ENCODE results near the gene TBC1D22A.

The TBC1D22A gene

GRCh38 chr22:46835288-46835687 lies 72.8 kb downstream of the TBC1D22A start:
- no peak for DNase-seq (ENCODE audit: low read depth, low spot score)

GRCh38 chr22:46835693-46836092 lies 73.2 kb downstream of the TBC1D22A start:
- DNase-seq (ENCODE audit: low read depth, low spot score) = no peak

GRCh38 chr22:46841522-46841921 lies 79.1 kb downstream of the TBC1D22A start:
- DNase-seq (ENCODE audit: low read depth, low spot score) = no peak

GRCh38 chr22:46842606-46843005 lies 80.2 kb downstream of the TBC1D22A start:
- no peak for DNase-seq (ENCODE audit: low read depth, low spot score)

- DNase-seq (ENCODE audit: low read depth, low spot score) = no peak
These were observed 81.4 kb downstream of the TBC1D22A start for GRCh38 chr22:46843821-46844255.

- DNase-seq (ENCODE audit: low read depth, low spot score) = no peak
These were observed 82.3 kb downstream of the TBC1D22A start for GRCh38 chr22:46844606-46845210.

- DNase-seq (ENCODE audit: low read depth, low spot score) = no peak
These were observed 83.1 kb downstream of the TBC1D22A start for GRCh38 chr22:46845296-46846149.

- no peak for DNase-seq (ENCODE audit: low read depth, low spot score)
These were observed 83.8 kb downstream of the TBC1D22A start for GRCh38 chr22:46846150-46846831.

GRCh38 chr22:46846832-46847355 lies 84.4 kb downstream of the TBC1D22A start:
- DNase-seq (ENCODE audit: low read depth, low spot score) = no peak

GRCh38 chr22:46848197-46848596 lies 85.7 kb downstream of the TBC1D22A start:
- no peak for DNase-seq (ENCODE audit: low read depth, low spot score)

GRCh38 chr22:46849101-46849500 lies 86.7 kb downstream of the TBC1D22A start:
- DNase-seq (ENCODE audit: low read depth, low spot score) = no peak

GRCh38 chr22:46849951-46850350 lies 87.5 kb downstream of the TBC1D22A start:
- no peak for DNase-seq (ENCODE audit: low read depth, low spot score)

- no peak for DNase-seq (ENCODE audit: low read depth, low spot score)
These were observed 88.9 kb downstream of the TBC1D22A start for GRCh38 chr22:46851311-46851710.

GRCh38 chr22:46851941-46852340 lies 89.5 kb downstream of the TBC1D22A start:
- no peak for DNase-seq (ENCODE audit: low read depth, low spot score)

- DNase-seq (ENCODE audit: low read depth, low spot score) = no peak
These were observed 90.3 kb downstream of the TBC1D22A start for GRCh38 chr22:46852771-46853170.

- no peak for DNase-seq (ENCODE audit: low read depth, low spot score)
These were observed 90.7 kb downstream of the TBC1D22A start for GRCh38 chr22:46853191-46853590.

GRCh38 chr22:46854125-46854870 lies 91.8 kb downstream of the TBC1D22A start:
- no peak for DNase-seq (ENCODE audit: low read depth, low spot score)

GRCh38 chr22:46855681-46856080 lies 93.2 kb downstream of the TBC1D22A start:
- no peak for DNase-seq (ENCODE audit: low read depth, low spot score)

- DNase-seq (ENCODE audit: low read depth, low spot score) = no peak
These were observed 94.2 kb downstream of the TBC1D22A start for GRCh38 chr22:46856661-46857060.

- no peak for DNase-seq (ENCODE audit: low read depth, low spot score)
These were observed 94.9 kb downstream of the TBC1D22A start for GRCh38 chr22:46857142-46857884.

GRCh38 chr22:46857885-46858143 lies 95.4 kb downstream of the TBC1D22A start:
- DNase-seq (ENCODE audit: low read depth, low spot score) = no peak
